AG09309 (cell line): ENCODE measurements around the gene PPP3CA.

Source experiments
- DNase-seq: peaks from one replicate; pipeline ENCODE4 v3.0.0-alpha.2; 2010; ENCODE audit warnings: low read depth
- H3K4me3 ChIP-seq: 2 replicates; pipeline ENCODE4 v1.5.1; 2011; ENCODE audit warnings: mild to moderate bottlenecking, low read depth, low read length, moderate library complexity; ENCODE audit not compliant: control insufficient read depth
- TF ChIP-seq, protein P1 (sequence below): IDR thresholded peaks from 2 replicates; pipeline ENCODE4 v1.5.1; 2011; ENCODE audit warnings: mild to moderate bottlenecking, low read depth, low read length, inconsistent platforms; ENCODE audit not compliant: insufficient read depth, control insufficient read depth; ENCODE audit errors: missing control alignments

PPP3CA gene

DNA sequence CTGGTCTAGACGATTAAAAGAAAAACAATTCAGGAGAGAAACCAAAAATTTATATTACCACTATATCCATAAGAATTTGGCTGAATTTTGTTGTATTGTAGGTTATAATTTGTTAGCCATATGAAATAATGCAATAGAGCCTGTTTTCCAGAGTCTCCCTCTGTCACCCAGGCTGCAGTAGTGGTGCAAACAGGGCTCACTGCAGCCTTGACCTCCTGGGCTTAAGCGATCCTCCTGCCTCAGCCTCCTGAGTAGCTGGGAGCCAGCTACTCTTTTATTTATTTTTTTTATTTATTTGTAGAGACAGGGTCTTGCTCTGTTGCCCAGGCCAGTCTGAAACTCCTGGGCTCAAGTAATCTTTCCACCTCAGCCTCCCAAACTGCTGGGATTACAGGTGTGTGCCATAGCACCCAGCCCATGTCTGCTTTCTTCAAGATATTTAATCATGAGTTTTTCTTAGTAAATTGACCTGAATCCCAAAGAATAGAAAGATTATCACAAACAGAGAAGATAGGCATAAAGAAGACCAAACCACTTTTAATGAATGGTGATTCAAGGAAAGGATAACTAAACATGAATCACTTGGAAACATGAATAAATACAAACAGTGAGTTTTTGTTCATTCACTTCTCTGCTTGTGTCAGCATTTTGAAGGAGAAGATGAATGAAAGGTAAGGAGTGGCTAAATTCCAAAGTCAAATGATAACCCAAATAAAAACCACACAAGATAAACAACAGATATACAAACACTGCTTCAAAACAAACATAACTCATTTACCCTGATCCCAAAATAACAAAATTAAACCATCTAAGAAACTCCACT, 82.1 kb downstream of the PPP3CA start:
- DNase-seq: no peak
- TF ChIP-seq, protein P1, sequence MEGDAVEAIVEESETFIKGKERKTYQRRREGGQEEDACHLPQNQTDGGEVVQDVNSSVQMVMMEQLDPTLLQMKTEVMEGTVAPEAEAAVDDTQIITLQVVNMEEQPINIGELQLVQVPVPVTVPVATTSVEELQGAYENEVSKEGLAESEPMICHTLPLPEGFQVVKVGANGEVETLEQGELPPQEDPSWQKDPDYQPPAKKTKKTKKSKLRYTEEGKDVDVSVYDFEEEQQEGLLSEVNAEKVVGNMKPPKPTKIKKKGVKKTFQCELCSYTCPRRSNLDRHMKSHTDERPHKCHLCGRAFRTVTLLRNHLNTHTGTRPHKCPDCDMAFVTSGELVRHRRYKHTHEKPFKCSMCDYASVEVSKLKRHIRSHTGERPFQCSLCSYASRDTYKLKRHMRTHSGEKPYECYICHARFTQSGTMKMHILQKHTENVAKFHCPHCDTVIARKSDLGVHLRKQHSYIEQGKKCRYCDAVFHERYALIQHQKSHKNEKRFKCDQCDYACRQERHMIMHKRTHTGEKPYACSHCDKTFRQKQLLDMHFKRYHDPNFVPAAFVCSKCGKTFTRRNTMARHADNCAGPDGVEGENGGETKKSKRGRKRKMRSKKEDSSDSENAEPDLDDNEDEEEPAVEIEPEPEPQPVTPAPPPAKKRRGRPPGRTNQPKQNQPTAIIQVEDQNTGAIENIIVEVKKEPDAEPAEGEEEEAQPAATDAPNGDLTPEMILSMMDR: no peak
- no peak overlapping the region for H3K4me3 ChIP-seq

DNA sequence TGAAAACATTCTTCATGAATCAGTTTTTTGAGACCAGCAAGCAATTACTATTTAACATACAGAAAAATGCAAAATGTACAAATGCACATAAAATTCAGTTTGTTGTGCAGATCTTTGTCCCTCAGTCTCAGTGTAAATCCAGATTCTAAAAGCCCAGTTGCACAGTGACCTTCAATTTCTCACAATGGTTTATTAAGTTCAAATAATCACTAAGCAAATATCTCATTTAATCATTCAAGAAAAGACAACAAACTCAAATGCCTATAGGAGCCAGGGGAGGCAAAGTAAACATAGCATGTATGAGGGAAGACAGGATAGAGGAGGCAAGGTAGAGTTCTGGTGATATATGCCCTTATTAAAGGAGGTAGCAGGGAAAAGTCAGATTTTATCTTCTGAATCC, 82.8 kb downstream of the PPP3CA start:
- no peak for DNase-seq
- no peak overlapping the region for H3K4me3 ChIP-seq
- TF ChIP-seq, protein P1: no peak

DNA sequence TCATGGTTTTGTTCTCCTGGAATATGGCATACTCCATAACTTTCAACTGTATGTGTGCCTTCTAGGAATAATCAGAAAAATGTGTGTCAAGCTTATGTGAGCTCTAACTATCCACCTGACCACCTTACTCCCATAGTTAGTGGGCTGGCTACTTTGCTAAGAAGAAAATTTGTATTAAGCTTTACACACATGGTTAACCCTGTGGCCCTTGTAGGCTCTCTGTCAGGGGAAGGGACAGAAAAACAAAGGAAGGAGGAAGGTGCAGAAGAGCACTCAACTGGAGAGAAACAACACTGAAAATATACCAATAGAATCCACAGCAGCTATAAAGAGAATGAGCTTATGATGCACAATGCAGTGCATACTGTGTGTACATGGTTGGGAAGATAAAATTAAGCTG, 84.6 kb downstream of the PPP3CA start:
- TF ChIP-seq, protein P1: no peak
- DNase-seq: no peak
- H3K4me3 ChIP-seq: no peak overlapping the region

GRCh38 chr4:101259876-101260275, 87.5 kb downstream of the PPP3CA start:
- DNase-seq: no peak
- no peak overlapping the region for H3K4me3 ChIP-seq
- TF ChIP-seq, protein P1: no peak

DNA sequence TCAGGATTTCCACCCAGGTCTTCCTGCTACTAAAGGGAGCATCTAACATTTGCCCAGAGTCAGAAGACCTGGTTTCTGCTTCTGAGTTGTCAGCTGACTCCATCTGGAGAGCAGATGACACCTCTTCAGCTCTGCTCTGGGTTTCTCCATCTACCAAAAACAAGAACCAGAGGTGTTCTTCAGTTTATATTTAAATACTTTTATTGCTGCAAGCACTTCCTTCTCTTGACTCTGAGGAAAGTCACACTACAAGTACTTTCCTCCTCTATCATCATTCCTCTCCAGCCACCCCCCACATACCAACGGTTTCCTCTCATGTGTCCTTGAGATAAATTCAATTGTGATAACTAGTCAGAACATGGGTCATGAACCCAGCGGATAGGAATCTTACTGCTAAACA, 88.4 kb downstream of the PPP3CA start:
- H3K4me3 ChIP-seq: no peak overlapping the region
- TF ChIP-seq, protein P1: no peak

GRCh38 chr4:101256222-101256621, 91.1 kb downstream of the PPP3CA start:
- TF ChIP-seq, protein P1: no peak
- DNase-seq: no peak

More for the DNA sequence above, 88.4 kb downstream of the PPP3CA start:
- no peak for DNase-seq

DNA sequence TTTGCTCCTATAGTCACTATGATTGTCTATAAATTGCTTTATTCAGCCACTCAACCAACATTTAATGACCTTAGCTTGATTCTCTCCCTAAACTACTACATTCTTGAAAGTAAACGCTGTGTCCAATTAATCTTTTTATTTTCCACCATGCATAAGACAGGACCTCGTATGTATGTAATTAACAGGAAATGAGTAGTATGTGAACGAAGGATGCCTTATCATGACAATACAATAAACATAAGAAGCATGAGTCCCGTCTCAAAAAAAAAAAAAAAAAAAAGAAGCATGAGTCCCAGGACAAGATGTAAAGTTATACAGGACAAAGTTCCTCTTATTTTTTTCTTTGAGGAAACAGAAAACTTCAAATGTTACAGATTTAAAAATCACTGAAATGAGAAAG, 92.5 kb downstream of the PPP3CA start:
- DNase-seq: no peak
- TF ChIP-seq, protein P1: no peak
- no peak overlapping the region for H3K4me3 ChIP-seq

More at GRCh38 chr4:101256222-101256621, 91.1 kb downstream of the PPP3CA start:
- no peak overlapping the region for H3K4me3 ChIP-seq
